PFSK-1 (cell line): Measurements from ENCODE around the gene SCGB2B2.

Experiments used
- FOXP2 ChIP-seq: optimal IDR thresholded peaks from 2 replicates; pipeline ENCODE3; 2011; ENCODE audit warnings: borderline replicate concordance, control low read depth, inconsistent platforms; ENCODE audit not compliant: insufficient read depth; ENCODE audit errors: extremely low read length, extremely low read depth
- POLR2AphosphoS5 ChIP-seq: IDR thresholded peaks from 2 replicates; pipeline ENCODE4 v1.6.1; 2012; ENCODE audit warnings: low read depth, mild to moderate bottlenecking, control low read depth, low read length, moderate library complexity
- SIN3A ChIP-seq: IDR thresholded peaks from 2 replicates; pipeline ENCODE4 v1.6.1; 2012; ENCODE audit warnings: mild to moderate bottlenecking, low read length, moderate library complexity, borderline replicate concordance; ENCODE audit not compliant: insufficient read depth
- TAF1 ChIP-seq: IDR thresholded peaks from 2 replicates; pipeline ENCODE4 v1.6.1; 2012; ENCODE audit warnings: low read length, control low read depth, borderline replicate concordance; ENCODE audit not compliant: insufficient read depth
- TF ChIP-seq, protein P1 (sequence below), 2 experiments: IDR thresholded peaks; 2 replicates each; pipeline versions ENCODE4 v1.6.1 to v1.8.0; 2011 to 2012; ENCODE audit warnings: low read depth in 2 of 2, low read length in 2 of 2, control low read depth in 1 of 2, inconsistent platforms in 1 of 2, mild to moderate bottlenecking in 1 of 2, moderate library complexity in 1 of 2; ENCODE audit not compliant: insufficient read depth in 1 of 2

SCGB2B2 gene

DNA sequence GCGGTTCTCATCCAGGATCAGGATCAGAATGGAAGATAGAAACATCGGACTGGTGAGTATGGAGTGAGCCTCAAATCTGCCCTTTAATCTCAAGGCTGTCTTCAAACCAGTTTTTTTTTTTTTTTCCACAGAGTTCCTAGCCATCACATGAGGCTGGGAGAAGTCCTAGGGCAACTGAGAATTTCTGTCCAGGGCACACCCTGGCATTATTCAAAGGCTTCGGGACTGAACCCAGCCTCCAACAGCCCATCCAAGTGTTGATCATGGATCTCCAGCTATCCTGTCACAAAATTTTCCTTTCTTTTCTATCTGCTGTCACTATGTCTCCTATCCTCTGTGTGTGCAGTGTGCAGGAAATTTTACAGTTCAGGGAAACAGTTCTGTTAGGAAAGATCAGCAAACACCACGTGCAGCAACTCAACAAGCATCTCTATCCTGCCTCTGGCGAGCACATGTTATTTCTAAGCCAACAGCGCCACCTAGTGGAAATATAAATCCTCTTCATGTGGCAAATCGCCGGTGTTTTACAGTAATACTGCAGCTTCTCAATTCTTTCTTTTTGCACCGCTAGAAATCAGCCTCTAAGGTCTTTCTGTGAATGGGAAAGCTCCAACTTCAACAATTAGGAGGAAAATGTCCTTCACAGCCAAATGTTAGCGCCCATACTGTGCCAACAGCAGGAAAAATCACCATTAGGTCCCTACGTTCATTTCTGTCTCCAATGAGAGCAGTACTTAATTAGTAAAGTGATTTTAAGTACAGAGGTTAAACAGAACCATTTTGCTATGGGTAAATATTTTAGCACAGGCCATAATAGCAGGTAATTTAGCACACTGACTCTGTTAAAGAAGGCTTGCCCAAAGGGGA is 35.7 kb upstream of the SCGB2B2 start:
- TF ChIP-seq SIN3A: no peak
- TF ChIP-seq FOXP2: no peak

DNA sequence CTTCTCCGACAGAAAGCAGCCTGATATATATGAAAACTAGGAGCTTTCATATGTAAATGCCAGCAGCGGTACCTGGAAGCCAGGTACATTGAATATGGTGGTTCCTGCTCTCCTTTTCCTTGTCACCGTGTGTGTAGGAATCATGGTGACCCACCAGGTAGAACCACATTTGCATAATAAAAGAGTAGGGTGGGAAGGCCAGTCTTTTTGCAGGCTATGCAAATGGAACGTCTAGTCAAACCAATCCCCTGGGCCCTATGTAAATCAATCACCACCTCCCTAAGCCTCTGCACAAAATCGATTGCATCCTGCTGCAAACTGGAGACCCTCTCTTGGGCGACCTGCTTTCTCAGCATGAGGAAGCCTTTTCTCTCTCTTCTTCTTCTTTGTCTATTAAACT is 34.9 kb upstream of the SCGB2B2 start:
- TF ChIP-seq, protein P1, sequence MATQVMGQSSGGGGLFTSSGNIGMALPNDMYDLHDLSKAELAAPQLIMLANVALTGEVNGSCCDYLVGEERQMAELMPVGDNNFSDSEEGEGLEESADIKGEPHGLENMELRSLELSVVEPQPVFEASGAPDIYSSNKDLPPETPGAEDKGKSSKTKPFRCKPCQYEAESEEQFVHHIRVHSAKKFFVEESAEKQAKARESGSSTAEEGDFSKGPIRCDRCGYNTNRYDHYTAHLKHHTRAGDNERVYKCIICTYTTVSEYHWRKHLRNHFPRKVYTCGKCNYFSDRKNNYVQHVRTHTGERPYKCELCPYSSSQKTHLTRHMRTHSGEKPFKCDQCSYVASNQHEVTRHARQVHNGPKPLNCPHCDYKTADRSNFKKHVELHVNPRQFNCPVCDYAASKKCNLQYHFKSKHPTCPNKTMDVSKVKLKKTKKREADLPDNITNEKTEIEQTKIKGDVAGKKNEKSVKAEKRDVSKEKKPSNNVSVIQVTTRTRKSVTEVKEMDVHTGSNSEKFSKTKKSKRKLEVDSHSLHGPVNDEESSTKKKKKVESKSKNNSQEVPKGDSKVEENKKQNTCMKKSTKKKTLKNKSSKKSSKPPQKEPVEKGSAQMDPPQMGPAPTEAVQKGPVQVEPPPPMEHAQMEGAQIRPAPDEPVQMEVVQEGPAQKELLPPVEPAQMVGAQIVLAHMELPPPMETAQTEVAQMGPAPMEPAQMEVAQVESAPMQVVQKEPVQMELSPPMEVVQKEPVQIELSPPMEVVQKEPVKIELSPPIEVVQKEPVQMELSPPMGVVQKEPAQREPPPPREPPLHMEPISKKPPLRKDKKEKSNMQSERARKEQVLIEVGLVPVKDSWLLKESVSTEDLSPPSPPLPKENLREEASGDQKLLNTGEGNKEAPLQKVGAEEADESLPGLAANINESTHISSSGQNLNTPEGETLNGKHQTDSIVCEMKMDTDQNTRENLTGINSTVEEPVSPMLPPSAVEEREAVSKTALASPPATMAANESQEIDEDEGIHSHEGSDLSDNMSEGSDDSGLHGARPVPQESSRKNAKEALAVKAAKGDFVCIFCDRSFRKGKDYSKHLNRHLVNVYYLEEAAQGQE (IDR thresholded peaks at IDR 0.05; ENCODE audit: insufficient read depth in 1 of 2, low read depth in 2 of 2, low read length in 2 of 2): no peak
- TF ChIP-seq FOXP2 (no peak), POLR2AphosphoS5 (no peak), SIN3A (no peak), TAF1 (no peak)

- no peak for TF ChIP-seq POLR2AphosphoS5
- no peak for TF ChIP-seq SIN3A
- TF ChIP-seq FOXP2: no peak
- TF ChIP-seq TAF1: no peak
- TF ChIP-seq, protein P1 (IDR thresholded peaks at IDR 0.05; ENCODE audit: insufficient read depth in 1 of 2, low read depth in 2 of 2, low read length in 2 of 2): no peak
Measured at GRCh38 chr19:34707661-34708060, 30.7 kb upstream of the SCGB2B2 start.

DNA sequence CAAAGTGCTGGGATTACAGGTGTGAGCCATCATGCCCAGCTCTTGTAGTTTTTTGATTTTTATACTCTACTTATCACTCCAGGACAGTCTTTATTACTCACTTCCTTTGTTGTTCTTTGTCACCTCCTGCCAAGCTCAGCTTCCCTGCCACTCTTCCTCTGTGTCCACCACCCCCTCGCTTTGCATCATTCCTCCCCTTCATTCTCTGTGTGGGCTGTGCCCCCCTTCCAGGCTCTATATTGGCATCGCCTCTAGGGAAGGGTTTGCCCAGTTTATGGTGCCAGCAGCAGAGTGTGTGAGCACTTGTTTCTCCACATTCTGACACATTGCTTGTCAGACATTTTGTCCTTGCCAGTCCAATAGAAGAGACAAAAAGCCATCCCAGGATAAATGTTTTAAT is 15.6 kb upstream of the SCGB2B2 start:
- TF ChIP-seq FOXP2 (no peak), POLR2AphosphoS5 (no peak), TAF1 (no peak), SIN3A (no peak)
- TF ChIP-seq, protein P1 (IDR thresholded peaks at IDR 0.05; ENCODE audit: insufficient read depth in 1 of 2, low read depth in 2 of 2, low read length in 2 of 2): no peak

- TF ChIP-seq FOXP2 (no peak), POLR2AphosphoS5 (no peak), TAF1 (no peak), SIN3A (no peak)
- TF ChIP-seq, protein P1 (IDR thresholded peaks at IDR 0.05; ENCODE audit: insufficient read depth in 1 of 2, low read depth in 2 of 2, low read length in 2 of 2): no peak
Measured at GRCh38 chr19:34690372-34690771, 13.4 kb upstream of the SCGB2B2 start.
